Activated gamma-delta T cell (primary cell): ENCODE results near the gene MUC4.
"Not testable (repeated sequence)": the region's sequence is repeated elsewhere in the genome, so short reads cannot be mapped to it uniquely, and the experiment has no call there.

ENCODE experiments used
- DNase-seq: peaks from one replicate; lab custom pipeline; 2025; lab: John Stamatoyannopoulos, UW

MUC4 gene

DNA sequence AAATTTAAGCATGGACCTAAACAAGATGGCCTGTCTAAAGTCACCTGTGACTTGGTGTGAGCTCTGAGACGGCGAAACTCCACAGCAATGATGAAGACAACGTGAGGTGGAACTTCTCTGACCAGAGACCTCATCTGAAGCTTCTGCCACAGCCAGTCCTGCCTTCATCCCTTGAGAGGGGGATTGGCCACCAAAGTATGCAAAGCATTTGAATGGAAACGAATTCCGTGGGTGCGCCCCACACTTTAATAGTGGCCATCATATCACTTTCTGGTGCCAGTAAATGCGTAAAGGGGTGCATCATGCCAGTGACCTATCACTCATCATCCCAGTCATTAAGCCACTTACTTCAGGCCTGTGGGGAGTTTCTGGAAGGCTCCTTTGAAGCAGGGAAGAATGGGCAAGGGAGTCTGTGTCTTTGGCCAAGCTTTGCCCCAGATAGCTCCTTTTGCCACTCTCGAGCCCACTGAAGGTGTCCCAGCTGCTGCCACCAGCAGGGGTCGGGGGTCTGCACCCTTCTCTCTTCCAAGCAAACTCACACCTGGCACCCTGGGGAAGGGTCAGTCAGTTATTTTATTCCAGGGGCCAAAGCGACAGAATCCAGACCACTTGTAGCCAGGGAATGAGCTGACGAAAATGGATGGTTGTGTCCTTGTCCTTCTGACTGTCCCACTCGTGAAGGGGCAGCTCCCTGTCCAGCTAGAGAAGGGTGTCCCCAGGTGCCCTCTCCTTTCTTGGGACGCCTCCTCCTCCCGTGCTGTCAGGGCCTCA, 73.3 kb downstream of the MUC4 start:
- no peak for DNase-seq

DNA sequence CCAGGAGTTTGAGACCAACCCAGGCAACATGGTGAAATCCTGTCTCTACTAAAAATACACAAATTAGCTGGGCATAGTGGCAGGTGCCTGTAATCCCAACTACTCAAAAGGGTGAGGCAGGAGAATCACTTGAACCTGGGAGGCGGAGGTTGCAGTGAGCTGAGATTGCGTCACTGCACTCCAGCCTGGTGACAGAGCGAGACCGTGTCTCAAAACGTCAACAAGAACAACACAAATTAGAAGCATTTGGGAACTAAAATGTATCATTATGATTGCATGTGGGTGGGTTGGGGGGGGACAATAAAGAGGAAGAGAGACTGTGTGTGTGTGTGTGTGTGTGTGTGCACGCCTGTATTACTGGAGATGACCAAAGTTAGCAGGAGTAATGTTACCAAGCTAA, 73.9 kb downstream of the MUC4 start:
- not testable (repeated sequence) for DNase-seq

DNA sequence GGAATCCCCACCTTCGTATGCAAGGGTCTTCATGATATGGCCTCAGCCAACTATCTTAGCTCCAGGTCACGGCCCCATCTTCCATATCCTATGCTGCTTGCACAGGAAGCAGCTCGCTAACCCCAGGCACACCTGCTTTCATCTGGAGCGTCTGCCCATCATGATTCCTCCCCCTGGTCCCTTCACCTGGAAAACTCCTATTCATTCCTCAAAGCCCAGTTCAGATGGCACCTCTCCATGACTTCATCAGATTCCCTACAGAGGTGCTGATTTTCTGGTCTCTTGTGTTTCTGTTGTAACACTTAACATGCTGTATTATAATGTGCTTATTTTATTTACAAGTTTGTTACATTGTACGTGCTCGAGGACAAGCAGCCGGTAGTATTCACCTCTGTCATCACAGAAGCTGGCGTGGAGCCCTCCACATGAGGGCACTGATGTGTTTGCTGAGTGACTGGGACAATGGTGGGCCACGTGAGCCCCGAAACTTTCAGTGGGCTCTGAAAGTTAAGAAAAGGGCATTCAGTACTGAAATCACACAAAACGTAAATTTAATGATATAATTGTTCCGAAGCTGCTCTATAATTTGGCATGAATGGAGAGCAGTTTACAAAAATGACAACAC, 74.8 kb downstream of the MUC4 start:
- DNase-seq = no peak

DNA sequence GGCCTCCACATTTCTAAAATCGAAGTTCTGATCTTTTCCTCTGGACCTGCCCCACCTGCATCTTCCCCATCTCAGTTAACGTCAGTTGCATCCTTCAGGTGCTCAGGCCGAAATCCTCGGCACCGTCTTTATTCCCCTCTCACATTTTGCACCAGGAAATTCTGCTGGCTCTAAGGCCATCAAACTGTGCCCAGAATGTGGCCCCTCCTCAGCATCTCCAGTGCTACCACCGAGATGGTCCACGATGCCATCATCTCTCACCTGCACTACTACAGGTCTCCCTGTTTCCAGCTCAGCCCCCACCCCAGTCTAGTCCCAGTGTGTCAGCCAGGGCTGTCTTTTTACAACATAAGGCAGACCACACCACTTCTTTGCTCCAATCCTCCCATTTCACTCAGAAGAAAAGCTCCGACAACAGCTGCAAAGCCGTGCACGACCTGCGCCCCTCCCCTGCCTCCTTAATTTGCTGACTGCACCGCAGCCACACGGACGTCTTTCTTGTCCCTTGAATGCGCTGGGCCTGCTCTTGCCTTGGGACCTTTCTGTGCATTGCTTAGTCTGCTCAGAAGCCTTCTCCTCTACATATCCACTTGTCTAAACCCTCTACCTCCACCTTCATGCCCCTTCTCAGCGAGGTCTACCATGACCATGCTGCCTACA, 76.6 kb downstream of the MUC4 start:
- no peak for DNase-seq

DNA sequence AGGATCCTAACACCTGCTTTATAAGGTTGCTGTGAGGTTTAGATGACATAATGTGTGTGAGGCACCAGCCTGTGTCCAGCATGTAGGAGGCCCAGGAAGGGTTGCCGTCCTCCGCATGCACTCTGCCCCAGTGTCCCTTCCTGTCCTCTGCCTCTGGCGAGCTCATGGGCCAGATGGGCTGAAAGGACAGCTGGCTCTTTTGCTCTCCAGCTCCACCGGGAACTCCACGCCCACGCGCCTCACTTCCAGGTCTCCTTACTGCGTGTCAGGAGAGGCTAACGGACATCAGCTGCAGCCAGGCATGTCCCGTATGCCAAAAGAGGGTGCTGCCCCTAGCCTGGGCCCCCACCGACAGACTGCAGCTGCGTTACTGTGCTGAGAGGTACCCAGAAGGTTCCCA, 78.8 kb downstream of the MUC4 start:
- DNase-seq = no peak

DNA sequence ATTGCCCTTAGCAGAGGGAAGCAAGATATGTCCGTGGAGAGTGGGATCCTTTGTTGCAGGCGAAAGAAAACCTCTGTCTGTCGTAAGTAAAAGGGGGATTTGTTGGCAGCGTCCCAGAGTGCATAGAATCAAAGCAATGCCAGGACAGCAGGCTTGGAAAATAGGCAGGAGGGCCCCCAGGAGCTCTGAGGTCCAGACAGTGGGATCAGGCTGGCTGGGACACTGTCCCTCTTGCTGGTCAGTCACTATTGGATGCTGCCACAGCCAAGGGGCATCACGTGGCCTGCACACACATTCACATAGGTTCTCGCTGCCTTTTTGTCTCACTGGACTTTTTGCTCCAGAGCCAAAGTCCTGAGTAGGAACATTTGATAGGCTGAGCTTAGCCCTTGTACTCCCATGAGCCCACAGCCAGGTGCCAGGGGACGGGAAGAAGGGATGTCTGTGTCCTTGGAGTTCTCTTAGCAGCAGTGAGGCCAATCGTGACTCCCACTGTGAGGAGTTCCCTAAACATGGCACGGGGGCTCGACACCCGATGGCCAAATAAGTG, 80.3 kb downstream of the MUC4 start:
- no peak for DNase-seq

DNA sequence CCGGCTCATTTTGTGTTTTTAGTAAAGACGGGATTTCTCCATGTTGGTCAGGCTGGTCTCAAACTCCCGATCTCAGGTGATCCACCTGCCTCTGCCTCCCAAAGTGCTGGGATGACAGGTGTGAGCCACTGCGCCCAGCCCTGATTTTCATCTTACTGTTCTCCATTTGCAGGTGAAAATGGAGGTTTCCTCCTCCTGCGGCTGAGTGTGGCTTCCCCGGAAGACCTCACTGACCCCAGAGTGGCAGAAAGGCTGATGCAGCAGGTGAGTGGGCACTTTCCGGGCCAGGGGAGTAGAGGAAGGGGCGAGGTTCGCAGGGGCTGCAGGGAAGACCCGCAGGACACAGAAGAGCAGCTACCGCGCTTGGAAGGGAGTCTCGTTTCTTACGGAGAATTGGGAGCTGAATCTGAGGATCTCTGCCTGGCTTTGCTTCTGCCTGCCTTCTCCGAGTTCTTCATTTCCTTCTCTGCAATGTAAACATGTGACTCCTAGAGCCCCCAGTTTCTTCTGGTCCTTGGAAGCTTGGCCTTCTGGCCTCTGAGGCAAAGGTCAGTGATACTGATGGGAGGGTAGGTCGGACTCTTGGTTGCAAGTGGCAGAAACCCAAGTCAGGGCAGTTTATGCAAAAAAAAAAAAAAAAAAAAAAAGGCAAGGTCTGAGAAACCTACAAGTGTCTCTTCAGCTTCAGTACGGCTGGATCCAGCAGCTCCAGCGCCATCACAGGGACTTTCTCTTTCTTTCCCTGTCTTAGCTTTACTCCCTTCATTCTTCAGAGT, 82.1 kb downstream of the MUC4 start:
- DNase-seq = no peak

DNA sequence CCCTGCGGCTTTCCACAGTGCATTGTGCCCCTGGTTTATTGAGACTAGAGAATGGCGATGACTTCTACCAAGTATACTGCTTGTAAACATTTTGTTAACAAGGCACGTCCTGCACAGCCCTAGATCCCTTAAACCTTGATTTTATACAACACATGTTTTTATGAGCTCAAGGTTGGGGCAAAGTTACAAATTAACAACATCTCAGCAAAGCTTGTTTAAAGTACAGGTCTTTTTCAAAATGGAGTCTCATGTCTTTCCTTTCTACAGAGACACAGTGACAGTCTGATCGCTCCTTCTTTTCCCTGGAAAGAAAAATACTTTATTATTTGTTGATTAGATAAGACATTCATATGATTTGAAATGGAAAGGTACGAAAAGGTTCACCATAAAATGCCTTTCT, 82.9 kb downstream of the MUC4 start:
- not testable (repeated sequence) for DNase-seq

DNA sequence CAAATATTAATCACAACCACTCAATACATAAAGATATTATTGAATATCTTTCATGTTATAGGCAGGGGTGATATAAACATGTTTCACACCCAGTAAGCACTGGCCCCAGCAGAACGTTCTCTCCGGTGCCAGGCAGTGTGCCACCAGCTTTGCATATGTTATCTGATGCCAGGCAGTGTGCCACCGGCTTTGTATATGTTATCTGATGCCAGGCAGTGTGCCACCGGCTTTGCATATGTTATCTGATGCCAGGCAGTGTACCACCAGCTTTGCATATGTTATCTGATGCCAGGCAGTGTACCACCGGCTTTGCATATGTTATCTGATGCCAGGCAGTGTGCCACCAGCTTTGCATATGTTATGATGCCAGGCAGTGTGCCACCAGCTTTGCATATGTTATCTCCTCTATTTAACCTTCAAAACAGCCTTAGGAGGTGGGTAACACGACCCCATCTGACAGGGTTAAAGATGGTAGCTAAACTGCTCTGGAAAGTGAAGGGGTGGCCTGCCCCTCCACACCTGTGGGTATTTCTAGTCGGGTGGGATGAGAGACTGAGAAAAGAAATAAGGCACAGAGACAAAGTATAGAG, 84.0 kb downstream of the MUC4 start:
- no peak for DNase-seq

DNA sequence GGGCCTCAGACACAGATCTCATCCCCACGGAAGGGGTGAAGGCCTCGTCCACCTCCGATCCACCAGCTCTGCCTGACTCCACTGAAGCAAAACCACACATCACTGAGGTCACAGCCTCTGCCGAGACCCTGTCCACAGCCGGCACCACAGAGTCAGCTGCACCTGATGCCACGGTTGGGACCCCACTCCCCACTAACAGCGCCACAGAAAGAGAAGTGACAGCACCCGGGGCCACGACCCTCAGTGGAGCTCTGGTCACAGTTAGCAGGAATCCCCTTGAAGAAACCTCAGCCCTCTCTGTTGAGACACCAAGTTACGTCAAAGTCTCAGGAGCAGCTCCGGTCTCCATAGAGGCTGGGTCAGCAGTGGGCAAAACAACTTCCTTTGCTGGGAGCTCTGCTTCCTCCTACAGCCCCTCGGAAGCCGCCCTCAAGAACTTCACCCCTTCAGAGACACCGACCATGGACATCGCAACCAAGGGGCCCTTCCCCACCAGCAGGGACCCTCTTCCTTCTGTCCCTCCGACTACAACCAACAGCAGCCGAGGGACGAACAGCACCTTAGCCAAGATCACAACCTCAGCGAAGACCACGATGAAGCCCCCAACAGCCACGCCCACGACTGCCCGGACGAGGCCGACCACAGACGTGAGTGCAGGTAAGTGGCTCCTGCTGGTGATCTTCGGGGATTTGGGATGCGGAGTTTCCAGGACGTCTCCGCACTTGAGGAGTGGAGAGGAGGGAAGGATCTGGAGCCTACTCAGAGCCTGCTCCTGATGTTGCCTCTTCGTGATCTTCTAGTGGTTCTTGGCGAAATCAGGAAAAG, 85.6 kb downstream of the MUC4 start:
- not testable (repeated sequence) for DNase-seq

DNA sequence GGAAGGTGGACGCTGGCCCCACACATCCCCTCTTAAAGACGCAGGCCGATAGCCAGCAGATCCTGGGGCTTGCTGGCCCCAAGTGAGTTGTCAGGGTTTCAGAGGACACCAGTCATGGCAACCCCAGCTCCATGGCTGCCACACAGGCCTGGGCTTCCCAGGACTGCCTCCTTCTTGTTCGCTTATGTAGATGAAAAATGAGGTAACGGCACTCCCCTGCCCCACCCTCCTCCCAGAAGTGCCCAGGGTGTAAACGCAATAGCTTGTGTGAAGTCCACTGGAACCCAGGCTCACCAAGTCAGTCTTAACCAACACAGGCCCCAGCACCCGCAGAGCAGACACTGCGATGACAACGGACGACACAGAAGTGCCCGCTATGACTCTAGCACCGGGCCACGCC, 87.4 kb downstream of the MUC4 start:
- DNase-seq = not testable (repeated sequence)

DNA sequence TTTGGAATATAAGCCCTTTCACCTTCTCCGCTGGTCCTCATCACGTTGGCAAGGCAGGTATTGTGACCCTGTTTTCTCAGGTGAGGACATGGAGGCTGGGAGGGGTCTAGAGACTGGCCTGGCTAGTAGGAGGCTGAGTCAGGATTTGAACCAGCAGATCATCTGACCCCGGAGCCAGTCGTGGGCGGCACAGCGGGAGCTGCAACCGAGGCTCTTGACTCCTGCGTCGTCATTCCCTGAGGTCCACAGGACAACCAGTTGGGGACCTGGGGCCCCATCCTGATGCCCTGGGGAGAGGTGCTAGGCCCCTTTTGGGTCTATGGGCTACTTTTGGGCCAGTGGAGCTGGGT, 88.8 kb downstream of the MUC4 start:
- DNase-seq = not testable (repeated sequence)

DNA sequence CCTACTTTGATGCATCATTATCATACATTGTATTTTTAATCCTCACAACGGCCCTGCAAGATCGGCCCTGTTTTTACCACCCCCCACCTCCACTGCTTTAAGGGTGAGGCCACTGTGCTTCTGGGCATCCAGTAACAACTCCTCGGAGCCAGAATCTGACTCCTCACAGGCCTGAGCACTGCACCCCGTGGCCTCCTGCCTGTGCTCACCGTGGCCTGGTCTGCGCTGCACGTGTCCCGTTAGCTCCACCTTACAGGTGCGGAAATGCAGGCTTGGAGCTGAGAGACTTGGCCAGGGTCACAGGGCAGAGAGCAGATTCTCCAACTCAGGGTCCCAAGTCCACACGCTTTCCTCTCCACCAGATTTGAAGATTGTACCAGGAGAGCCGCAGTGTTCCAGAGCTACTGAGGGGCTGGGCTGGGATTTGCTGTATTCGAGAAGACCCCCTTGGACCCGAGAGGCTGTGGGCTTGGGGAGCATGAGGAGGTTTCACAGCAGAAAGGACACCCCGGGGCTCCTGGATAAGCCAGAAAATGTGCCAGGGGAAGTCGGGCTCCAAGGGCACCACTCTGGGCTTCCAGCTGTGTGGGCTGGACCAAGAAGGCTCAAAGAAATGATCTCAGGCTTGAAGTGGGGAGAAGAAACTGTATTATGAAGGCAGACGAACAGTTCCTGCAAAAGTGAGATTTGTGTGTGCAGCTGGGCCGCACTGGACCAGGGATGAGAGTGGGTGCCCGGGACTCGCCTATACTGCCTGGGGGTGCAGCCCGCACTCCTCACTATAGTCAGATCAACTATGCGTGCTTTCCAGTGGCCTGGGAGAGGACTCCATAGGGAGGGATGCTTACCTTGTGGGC, 89.4 kb downstream of the MUC4 start:
- not testable (repeated sequence) for DNase-seq

DNA sequence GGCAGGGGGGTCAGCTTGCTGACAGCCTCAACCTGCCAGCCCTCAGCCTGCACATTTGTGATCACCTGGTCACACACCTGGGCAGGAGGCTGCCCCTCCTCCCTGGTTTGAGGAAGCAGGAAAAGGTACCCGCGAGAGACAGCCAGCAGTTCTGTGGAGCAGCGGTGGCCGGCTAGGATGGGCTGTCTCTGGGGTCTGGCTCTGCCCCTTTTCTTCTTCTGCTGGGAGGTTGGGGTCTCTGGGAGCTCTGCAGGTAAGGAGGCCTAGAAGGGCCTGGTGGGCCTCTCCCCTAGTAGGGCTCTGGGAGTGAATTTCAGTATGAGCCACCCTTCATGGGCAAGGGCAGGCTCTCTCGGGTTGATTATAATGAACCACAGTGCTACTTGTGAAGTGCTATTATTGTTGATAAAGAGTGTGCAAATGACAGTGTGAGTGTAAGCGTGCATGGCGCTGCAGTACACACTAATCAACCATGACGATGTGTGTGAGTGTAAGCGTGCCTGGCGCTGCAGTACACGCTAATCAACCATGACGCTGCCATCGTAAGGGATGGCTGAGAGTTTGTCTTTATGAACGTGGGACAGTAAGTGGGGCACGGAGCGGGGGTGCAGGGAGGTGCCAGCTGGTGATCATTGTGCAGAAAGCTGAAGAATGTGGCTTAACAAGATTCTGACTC, 90.8 kb downstream of the MUC4 start, which contains the start of gene MUC20:
Gene MUC20 (plus strand): TSS at position 148 of the 676 bp plus-strand sequence. CDS start 30 bp downstream, at position 178.
- not testable (repeated sequence) for DNase-seq

DNA sequence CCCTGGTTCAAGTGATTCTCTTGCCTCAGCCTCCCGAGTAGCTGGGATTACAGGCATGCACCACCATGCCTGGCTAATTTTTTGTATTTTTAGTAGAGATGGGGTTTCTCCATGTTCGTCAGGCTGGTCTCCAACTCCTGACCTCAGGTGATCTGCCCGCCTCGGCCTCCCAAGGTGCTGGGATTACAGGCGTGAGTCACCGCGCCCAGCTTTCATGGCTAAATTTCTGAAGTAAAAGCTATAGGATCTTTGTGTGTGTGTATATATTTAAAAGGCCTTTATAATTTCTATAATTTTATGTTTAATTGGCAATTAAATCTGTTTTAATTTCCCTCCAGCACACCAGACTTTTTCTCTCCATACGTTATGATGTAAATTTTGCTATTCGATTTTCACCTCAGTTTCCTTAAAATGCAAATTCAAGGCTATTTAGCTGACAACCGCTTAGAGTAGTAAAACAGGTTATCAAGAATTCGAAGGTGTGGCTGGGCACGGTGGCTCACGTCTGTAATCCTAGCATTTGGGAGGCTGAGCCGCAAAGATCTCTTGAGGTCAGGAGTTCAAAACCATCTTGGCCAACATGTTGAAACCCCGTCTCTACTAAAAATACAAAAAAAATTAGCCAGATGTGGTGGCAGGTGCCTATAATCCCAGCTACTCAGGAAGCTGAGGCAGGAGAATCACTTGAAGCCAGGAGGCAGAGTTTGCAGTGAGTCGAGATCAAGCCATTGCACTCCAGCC, 92.0 kb downstream of the MUC4 start:
- not testable (repeated sequence) for DNase-seq

DNA sequence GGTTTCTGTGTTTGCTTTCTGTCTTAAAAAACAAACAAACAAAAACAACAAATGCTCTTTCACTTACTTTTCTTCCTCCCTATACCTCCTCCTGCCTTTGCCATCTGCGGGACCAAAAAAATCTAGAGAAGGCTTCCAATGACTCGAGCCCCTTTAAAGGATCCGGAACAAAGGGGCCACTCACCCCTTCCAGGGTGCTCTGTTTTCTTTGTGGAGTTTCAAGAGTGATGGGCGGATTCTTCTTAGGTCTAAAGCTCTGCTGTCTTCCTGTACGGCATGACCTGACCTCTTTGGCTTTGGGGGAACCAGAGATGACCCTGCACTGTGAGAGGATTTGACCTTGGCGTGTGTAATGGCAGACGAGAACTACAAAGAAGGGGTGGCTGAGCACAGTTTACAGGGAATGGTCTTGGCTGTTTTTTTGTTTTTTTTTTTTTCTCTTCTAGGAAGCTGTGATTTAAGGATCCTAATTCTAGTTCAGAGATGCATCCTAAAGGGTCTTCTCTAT, 93.2 kb downstream of the MUC4 start:
- DNase-seq = no peak

DNA sequence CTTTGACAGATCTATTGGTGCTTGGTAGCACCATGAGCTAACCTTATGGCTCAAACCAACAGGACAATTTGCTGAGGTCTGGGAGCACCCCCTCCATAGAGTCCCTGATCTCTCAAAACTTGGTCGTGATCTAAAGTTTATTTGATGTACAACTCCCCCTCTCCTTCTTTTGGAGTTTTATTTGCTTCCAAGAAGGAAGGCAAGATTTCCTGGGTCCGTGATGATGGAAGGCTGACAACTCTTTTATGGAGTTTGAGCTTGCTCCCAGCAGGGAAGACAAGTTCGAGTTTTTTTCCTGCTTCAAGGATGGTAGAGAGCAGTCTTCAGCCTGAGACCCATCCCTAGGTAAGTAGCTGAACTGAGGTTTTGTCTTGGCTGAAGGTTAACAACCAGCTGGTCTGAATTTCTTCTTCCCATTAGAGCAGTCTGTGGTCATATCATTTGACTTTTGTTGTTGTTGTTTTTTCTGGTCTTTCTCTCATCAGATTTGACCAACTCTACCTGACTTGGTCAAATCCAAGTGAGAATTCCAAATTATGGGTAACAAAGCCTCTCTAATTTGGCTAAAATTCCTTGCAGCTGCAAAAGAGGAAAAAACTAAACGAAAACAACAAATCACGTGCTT, 93.8 kb downstream of the MUC4 start:
- DNase-seq = no peak

DNA sequence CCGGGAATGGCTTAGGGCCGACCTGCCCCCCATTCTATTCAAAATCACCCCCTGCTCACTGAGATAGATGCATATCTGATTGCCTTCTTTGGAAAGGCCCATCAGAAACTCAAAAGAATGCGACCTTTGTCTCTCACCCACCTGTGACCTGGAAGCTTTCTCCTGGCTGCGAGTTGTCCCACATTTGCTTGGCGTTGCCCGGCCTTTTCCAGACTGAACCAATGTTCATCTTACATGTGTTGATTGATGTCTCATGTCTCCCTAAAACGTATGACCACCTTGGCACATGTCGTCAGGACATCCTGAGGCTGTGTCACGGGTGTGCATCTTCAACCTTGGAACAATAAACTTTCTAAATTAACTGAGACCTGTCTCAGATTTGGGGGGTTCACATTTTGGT, 94.3 kb downstream of the MUC4 start:
- no peak for DNase-seq
